Ovary (tissue), 9 donors: ENCODE measurements around the gene VEPH1. TPM values are rescaled to one million over a fixed set of nuclear protein-coding genes. Genes with fewer than 3 reads are reported as not detected.

Experiments
- DNase-seq, 5 donors: peaks; one replicate each; pipeline ENCODE4 v3.0.0-alpha.2; 2019 to 2020
- H3K27ac ChIP-seq, 2 donors: fragments of 200-600 bp; one replicate each; pipeline versions ENCODE4 v1.5.1 to v1.8.0; 2019 to 2022
- H3K27me3 ChIP-seq: fragments of 200-600 bp; one replicate; pipeline ENCODE4 v1.8.0; 2022
- H3K36me3 ChIP-seq: fragments of 200-600 bp; sonication (generic); one replicate; pipeline ENCODE4 v1.5.1; 2019
- H3K4me1 ChIP-seq: one replicate; pipeline ENCODE4 v1.8.1; 2013; ENCODE audit warnings: mild to moderate bottlenecking, moderate library complexity; ENCODE audit not compliant: insufficient read depth
- H3K4me3 ChIP-seq: fragments of 200-600 bp; sonication (generic); one replicate; pipeline ENCODE4 v1.5.1; 2017
- H3K9me3 ChIP-seq, 2 donors: fragments of 200-600 bp in 1 of 2; sonication (generic) in 1 of 2; one replicate each; pipeline versions ENCODE4 v1.5.1 to v1.8.1; 2013 to 2019; ENCODE audit warnings: mild to moderate bottlenecking in 1 of 2, moderate library complexity in 1 of 2
- CTCF ChIP-seq, 3 donors: fragments of 450-650 bp in 2 of 3; fragments of 200-600 bp in 1 of 3; IDR thresholded peaks; one replicate each; pipeline versions ENCODE4 v1.5.1 to v1.8.0; 2016 to 2022; ENCODE audit warnings: antibody characterized with exemption in 3 of 3, mild to moderate bottlenecking in 1 of 3
- EP300 ChIP-seq: sonication (generic); formaldehyde crosslinking; IDR thresholded peaks from one replicate; pipeline ENCODE4 v1.6.1; 2017; ENCODE audit warnings: antibody characterized with exemption
- POLR2A ChIP-seq: fragments of 450-650 bp; IDR thresholded peaks from one replicate; pipeline ENCODE4 v1.6.1; 2017; ENCODE audit warnings: antibody characterized with exemption, mild to moderate bottlenecking, moderate library complexity
- WGBS, 3 donors: extraction: QIAGEN DNeasy Blood & Tissue Kit in 1 of 3; methylation state at CpG; one replicate each; pipeline versions ENCODE4 v1.1.5 to v1.1.7; 2013 to 2017; 5-methylcytosine and 5-hydroxymethylcytosine counted together
- intact Hi-C, 4 donors: fragments of 100-400 bp; cut with DNase I; formaldehyde crosslinking; loops; one replicate each; pipeline versions ENCODE4 v1.11.0 to v1.15.1; 2022 to 2023
- polyA plus RNA-seq, 2 donors: library from polyadenylated mRNA; stranded (reverse); fragments of 200-250 nt in 1 of 2; fragments of 350-450 nt in 1 of 2; fragmentation: Illumina TruSeq in 1 of 2; extraction: RNeasy Lipid Tissue Mini Kit (QIAGEN cat#74804) in 1 of 2; gene quantifications; one replicate each; pipeline ENCODE4 v1.2.3, GENCODE V29; 2013 to 2014
- total RNA-seq, 7 donors: library from RNA; depleted of rRNA in 2 of 7; stranded (reverse); fragments of >200 nt in 2 of 7; fragmentation: NEBNext Ultra II Directional in 3 of 7; extraction: Animal tissue kit (Norgen Biotek cat#: 25700) in 3 of 7; gene quantifications; one replicate each; pipeline versions ENCODE4 v1.1.0 to v1.2.4, GENCODE V29; 2016 to 2023
- donor health status: DM: no; HTN: no; CAD: no; lungs with moderate emphysema.
- donor health status: DM: no; HTN: no; CAD: no.
- donor health status: Bipolar disorder and iron deficiency.
- donor health status: DM: yes; HTN: yes; CAD: no.
- donor health status: DM: no; HTN: no; CAD: no.
- donor health status: DM: yes; HTN: yes; CAD: no.

The VEPH1 gene
- total and polyA plus RNA-seq, 9 donors, result 0.23 to 4.6 (median 1.3) TPM; not detected in 1

DNA sequence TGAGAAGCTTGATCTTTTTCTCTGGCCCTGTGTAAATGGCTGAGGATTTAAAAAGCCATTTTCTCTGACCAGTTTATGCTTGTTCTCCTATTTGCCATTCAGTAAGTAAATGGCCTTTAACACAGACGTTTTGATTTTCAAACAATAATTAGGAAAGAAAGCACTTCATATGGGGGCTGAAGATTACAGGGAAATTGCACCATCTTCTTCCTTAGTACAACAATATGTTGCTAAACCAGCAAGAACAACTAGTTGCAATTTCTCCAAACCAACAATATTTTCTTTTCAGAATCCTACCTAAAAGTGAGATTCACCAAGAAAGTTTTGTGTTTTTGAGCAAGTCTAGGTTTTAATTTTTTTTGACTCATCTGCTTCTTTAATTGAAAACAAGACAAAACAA, 262.8 kb downstream of the VEPH1 start:
- Histone ChIP-seq H3K9me3 (no peaks in the 10 kb centered on the region), H3K4me1 (no peaks in the 10 kb centered on the region), H3K27me3 (no peaks in the 10 kb centered on the region), H3K4me3 (no peak overlapping the region), H3K36me3 (no peaks in the 10 kb centered on the region), H3K27ac (no peak overlapping the region)
- WGBS, 3 donors, result 37 to 59% (median 52%) methylated on average over 1 of the region's 1 CpG
- intact Hi-C loops, result no loop called here
- DNase-seq, result no peak
- TF ChIP-seq EP300, result no peak
- TF ChIP-seq POLR2A, result no peak
- TF ChIP-seq CTCF (IDR thresholded peaks at IDR 0.05), result no peak

- Histone ChIP-seq H3K36me3 (no peaks in the 10 kb centered on the region), H3K4me1 (no peaks in the 10 kb centered on the region), H3K4me3 (no peak overlapping the region), H3K27me3 (no peaks in the 10 kb centered on the region), H3K27ac (no peak overlapping the region), H3K9me3 (no peaks in the 10 kb centered on the region)
- no peak for TF ChIP-seq POLR2A
- TF ChIP-seq CTCF (IDR thresholded peaks at IDR 0.05), result no peak
- TF ChIP-seq EP300, result no peak
- peak; percentile 9 to 39 (median 22) for DNase-seq
- WGBS, 3 donors, result 45 to 53% (median 52%) methylated on average over 5 of the region's 5 CpGs
- intact Hi-C loops, result no loop called here
These were observed 264.0 kb downstream of the VEPH1 start for GRCh38 chr3:157239082-157239704.

DNA sequence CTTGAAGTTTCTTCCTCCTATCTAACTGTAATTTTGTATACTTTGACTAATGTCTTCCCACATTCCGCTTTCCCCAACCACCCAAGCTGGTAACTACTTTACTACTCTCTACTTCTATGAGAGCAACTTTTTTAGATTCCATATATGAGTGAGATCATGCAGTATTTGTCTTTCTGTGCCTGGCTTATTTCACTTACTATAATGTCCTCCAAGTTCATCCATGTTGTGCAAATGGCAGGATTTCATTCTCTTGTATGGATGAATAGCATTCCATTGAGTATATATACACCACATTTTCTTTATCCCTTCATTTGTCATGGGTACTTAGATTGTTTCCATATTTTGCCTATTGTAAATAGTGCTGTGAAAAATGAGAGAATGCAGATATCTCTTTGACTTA, 264.8 kb downstream of the VEPH1 start:
- no peaks in the 10 kb centered on the region for H3K36me3 ChIP-seq
- WGBS, 3 donors, result 91 to 98% (median 94%) methylated on average over 1 of the region's 1 CpG
- no peak for DNase-seq
- no peaks in the 10 kb centered on the region for H3K27me3 ChIP-seq
- no peaks in the 10 kb centered on the region for H3K4me1 ChIP-seq
- no peak overlapping the region for H3K4me3 ChIP-seq
- TF ChIP-seq POLR2A, result no peak
- TF ChIP-seq CTCF (IDR thresholded peaks at IDR 0.05), result no peak
- TF ChIP-seq EP300, result no peak
- H3K27ac ChIP-seq, result no peak overlapping the region
- intact Hi-C loops, result no loop called here
- H3K9me3 ChIP-seq, result no peaks in the 10 kb centered on the region

DNA sequence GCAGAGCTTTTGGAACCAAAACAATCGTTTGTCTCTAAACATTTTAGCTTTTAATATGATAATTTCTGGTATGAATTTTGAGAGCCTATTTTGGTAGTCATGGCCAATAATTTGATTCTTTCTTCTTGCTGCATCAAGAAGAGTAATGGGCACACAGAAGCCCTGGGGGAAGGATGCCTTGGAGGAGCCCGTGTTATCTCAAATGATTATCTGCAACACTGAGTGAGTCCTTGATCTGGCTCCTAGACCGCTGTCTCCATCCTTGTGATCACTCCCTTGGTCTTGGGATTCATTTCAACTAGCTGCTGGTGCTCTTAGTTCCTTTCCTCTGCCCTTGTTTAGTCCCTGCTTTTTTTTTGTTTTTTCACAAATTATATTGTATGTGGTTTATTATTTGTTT, 265.3 kb downstream of the VEPH1 start:
- TF ChIP-seq CTCF (IDR thresholded peaks at IDR 0.05) (no peak), EP300 (no peak), POLR2A (no peak)
- no peak for DNase-seq
- Histone ChIP-seq H3K36me3 (no peaks in the 10 kb centered on the region), H3K9me3 (no peaks in the 10 kb centered on the region), H3K4me3 (no peak overlapping the region), H3K27me3 (no peaks in the 10 kb centered on the region), H3K4me1 (no peaks in the 10 kb centered on the region), H3K27ac (no peak overlapping the region)
- WGBS, 3 donors, result 9 to 34% (median 13%) methylated on average over 3 of the region's 3 CpGs
- intact Hi-C loops, result no loop called here
